HG02642 (cell line): ENCODE results near the gene NHEJ1.

Experiments used
- ATAC-seq: cut with Tn5 transposase; IDR thresholded peaks from one replicate; pipeline ENCODE4 v1.9.1; 2021; ENCODE audit warnings: mild to moderate bottlenecking; ENCODE audit not compliant: unreplicated experiment, poor library complexity

NHEJ1 gene

DNA sequence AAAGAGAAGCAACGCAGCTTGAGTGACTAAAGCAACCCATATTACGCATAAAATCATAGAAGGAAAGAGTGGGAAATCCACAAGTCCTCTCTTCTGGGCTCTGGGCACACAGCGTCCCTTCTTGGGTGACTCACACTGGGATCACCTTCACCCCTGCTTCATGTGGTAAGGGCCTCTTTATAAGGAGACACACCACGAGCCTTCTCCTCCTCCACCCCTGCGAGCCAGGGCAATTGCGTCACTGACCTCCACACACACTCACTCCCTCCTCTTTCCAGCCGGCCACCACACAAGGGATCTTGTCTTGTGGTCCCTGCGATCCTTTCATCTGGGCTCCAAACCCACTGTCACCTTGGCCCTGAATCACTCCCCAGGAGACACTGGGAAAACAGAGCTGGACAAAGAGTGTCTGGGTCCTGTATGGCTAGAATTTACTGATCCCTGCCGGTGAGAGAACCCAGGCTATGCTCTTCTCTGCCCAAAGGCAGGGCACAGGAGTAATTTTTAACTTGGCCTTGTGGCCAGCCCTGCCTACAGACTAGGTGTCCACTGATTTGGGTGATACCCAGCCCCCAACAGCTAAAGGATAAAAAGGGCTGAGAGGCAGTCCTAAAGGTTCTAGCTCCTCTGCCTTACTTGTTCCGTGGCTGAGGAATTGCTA is 35.3 kb downstream of the NHEJ1 start:
- ATAC-seq, result no peak

GRCh38 chr2:219124381-219125110 is 36.1 kb downstream of the NHEJ1 start:
- ATAC-seq, result no peak

GRCh38 chr2:219123356-219124135 is 37.1 kb downstream of the NHEJ1 start:
- no peak for ATAC-seq

- no peak for ATAC-seq
Observed at GRCh38 chr2:219122202-219122980, 38.2 kb downstream of the NHEJ1 start.

GRCh38 chr2:219120082-219120481 is 40.5 kb downstream of the NHEJ1 start:
- ATAC-seq, result no peak

GRCh38 chr2:219119422-219120043 is 41.1 kb downstream of the NHEJ1 start:
- ATAC-seq, result no peak

GRCh38 chr2:219118504-219118903 is 42.1 kb downstream of the NHEJ1 start:
- no peak for ATAC-seq

DNA sequence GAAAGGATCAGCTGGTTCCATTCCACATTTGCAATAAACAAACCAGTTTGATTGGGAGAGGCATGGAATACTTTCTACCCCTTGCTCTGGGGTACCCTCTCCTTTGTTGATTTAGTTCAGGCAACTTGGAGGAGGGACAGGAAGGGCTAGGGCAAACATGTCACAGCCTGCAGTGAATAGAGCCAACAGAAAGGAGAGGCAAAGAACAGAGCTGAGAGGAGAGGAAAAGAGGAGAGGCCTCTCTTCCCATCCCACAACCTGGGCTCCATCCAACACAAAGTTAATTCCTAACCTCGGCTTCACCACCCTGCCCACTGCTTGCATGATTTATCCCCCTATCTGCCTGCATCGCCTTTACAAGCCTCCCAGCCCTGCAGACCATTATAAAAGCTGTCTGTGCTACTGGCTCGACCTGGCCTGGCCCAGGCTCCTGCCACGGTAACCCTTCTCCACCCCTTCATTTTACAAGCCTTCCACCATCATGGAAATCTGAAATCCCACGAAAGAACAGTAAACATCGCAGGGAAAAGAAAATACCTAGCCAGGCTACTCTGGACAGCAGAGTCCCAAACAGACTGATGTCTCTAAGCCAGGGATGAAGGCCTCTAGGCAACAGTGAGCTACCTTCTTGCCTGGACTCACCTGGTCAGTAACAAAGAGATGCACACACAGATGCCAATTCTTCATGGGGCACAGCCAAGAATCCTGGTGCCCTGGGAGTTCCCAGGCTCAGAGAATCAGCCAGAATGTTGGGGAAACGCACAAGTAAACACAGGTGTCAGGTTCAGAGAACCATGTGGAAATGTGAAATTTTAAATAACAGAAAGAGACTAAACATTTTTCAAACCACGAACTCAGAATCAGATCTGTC is 43.6 kb downstream of the NHEJ1 start:
- no peak for ATAC-seq

GRCh38 chr2:219112651-219113338 is 47.8 kb downstream of the NHEJ1 start:
- ATAC-seq, result no peak

DNA sequence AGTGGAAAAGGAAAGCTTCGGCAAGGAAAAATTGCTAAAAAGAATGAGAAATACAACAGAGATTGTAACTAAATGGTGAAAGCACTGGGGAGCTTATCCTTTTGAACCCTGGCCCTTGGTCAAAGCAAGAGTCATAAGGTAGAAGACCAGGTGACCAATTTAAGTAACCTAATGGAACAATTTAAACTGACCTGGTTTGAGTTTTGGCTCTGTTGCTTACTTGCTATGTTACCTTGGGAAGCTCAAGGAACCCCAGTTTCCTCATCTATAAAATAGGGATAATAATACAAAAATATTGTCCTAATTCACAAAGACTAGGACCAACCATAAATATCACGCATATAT is 48.6 kb downstream of the NHEJ1 start:
- ATAC-seq, result no peak

- no peak for ATAC-seq
Observed at GRCh38 chr2:219111375-219112061, 49.1 kb downstream of the NHEJ1 start.

GRCh38 chr2:219109471-219109870 is 51.1 kb downstream of the NHEJ1 start:
- no peak for ATAC-seq

DNA sequence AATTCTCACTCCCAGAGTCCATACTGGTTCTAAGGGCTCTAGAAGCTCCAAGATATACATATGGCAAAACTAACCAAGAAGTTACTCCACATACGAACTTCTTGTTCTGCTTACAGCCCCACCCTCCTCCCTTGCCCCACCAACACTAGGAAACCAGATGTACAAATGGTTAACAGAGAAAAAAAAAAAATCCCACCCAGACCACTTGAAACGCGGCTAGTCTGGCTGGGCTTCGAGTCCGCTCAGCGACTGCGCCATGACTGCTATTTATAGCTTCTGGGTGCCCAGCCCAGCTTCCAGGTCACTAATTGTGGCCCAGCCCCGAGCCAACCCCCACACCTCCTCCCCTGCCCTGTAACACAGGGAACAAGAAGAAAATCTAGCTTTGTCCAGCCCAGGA is 52.9 kb downstream of the NHEJ1 start:
- no peak for ATAC-seq

- no peak for ATAC-seq
Observed at GRCh38 chr2:219106251-219106650, 54.4 kb downstream of the NHEJ1 start.

- no peak for ATAC-seq
Observed at GRCh38 chr2:219104107-219105035, 56.2 kb downstream of the NHEJ1 start.

DNA sequence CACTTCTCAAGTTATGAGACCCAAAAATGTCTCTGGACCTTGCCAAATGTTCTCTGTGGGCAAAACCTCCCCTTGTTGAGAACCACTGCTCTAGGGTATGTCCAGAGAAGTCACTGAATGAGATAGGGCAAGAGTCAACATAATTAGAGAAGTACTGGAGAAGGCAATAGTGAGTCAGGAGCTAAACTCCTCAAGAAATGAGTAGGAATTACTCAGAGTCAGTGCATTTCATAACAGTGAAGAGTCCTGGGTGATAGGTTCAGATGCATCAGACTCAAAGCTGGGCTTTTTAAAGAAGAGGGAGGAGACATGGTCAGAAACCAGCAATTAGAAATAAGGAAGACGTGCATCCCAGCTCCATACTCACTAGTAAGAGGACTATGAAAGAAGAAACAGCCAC is 61.3 kb downstream of the NHEJ1 start:
- ATAC-seq, result no peak

- ATAC-seq, result no peak
Observed at GRCh38 chr2:219095406-219095935, 65.1 kb downstream of the NHEJ1 start.
